RWPE2 (cell line): ENCODE measurements around the gene ADAT1.

Source experiments
- ATAC-seq: fragments of 200-7000 bp; cut with Tn5 transposase; 3 replicates; pipeline ENCODE4 v1.9.1; 2021; ENCODE audit warnings: low read depth
- DNase-seq: peaks from one replicate; pipeline ENCODE4 v3.0.0-alpha.2; 2020; ENCODE audit warnings: low spot score
- H3K27ac ChIP-seq: fragments of 450-650 bp; 2 replicates; pipeline ENCODE4 v1.5.1; 2017; ENCODE audit warnings: mild to moderate bottlenecking; ENCODE audit not compliant: poor library complexity, severe bottlenecking
- H3K27me3 ChIP-seq: fragments of 250-450 bp; sonication (Bioruptor Pico); 2 replicates; pipeline ENCODE4 v1.5.1; 2021; ENCODE audit warnings: mild to moderate bottlenecking, moderate library complexity; ENCODE audit not compliant: insufficient read depth, poor library complexity, severe bottlenecking
- H3K36me3 ChIP-seq: fragments of 250-450 bp; sonication (Bioruptor Pico); 2 replicates; pipeline ENCODE4 v1.5.1; 2020; ENCODE audit warnings: low read depth, mild to moderate bottlenecking, moderate library complexity
- H3K4me1 ChIP-seq: fragments of 250-450 bp; sonication (Bioruptor Pico); 2 replicates; pipeline ENCODE4 v1.5.1; 2021; ENCODE audit warnings: mild to moderate bottlenecking, moderate library complexity; ENCODE audit not compliant: insufficient read depth, poor library complexity, severe bottlenecking
- H3K4me3 ChIP-seq: fragments of 250-450 bp; sonication (Bioruptor Pico); 2 replicates; pipeline ENCODE4 v1.5.1; 2021; ENCODE audit warnings: mild to moderate bottlenecking, moderate library complexity; ENCODE audit not compliant: severe bottlenecking
- H3K9me3 ChIP-seq: fragments of 250-450 bp; sonication (Bioruptor Pico); 2 replicates; pipeline ENCODE4 v1.5.1; 2021; ENCODE audit warnings: mild to moderate bottlenecking, moderate library complexity; ENCODE audit not compliant: severe bottlenecking
- CTCF ChIP-seq: fragments of 450-650 bp; IDR thresholded peaks from one replicate; pipeline ENCODE4 v1.5.1; 2017; ENCODE audit warnings: mild to moderate bottlenecking, moderate library complexity; ENCODE audit not compliant: poor library complexity, severe bottlenecking

Gene ADAT1

GRCh38 chr16:75629132-75629531 lies 6.1 kb upstream of the ADAT1 start:
- no peaks in the 10 kb centered on the region for H3K9me3 ChIP-seq
- TF ChIP-seq CTCF, result no peak
- H3K4me3 ChIP-seq, result no peak overlapping the region
- DNase-seq (no peak), ATAC-seq (no peak)
- H3K27me3 ChIP-seq, result no peaks in the 10 kb centered on the region
- peaks cover 87% of the 10 kb centered on the region for H3K36me3 ChIP-seq
- H3K4me1 ChIP-seq, result no peaks in the 10 kb centered on the region
- H3K27ac ChIP-seq, result no peak overlapping the region

- no peaks in the 10 kb centered on the region for H3K9me3 ChIP-seq
- H3K4me1 ChIP-seq, result no peaks in the 10 kb centered on the region
- ATAC-seq (no peak), DNase-seq (no peak)
- no peak overlapping the region for H3K4me3 ChIP-seq
- H3K27ac ChIP-seq, result no peak overlapping the region
- no peak for TF ChIP-seq CTCF
- H3K27me3 ChIP-seq, result no peaks in the 10 kb centered on the region
- H3K36me3 ChIP-seq, result peaks cover 79% of the 10 kb centered on the region
Measured at GRCh38 chr16:75628351-75628750, 5.3 kb upstream of the ADAT1 start.

GRCh38 chr16:75627851-75628250 lies 4.8 kb upstream of the ADAT1 start:
- no peak for DNase-seq
- no peaks in the 10 kb centered on the region for H3K9me3 ChIP-seq

GRCh38 chr16:75626806-75627205 lies 3.7 kb upstream of the ADAT1 start:
- peaks cover 2% of the 10 kb centered on the region for H3K4me1 ChIP-seq
- TF ChIP-seq CTCF, result no peak
- no peak for DNase-seq

More at GRCh38 chr16:75627851-75628250, 4.8 kb upstream of the ADAT1 start:
- no peak for TF ChIP-seq CTCF
- ATAC-seq, result no peak
- Histone ChIP-seq H3K4me1 (no peaks in the 10 kb centered on the region), H3K27ac (no peak overlapping the region), H3K4me3 (no peak overlapping the region), H3K36me3 (peaks cover 74% of the 10 kb centered on the region), H3K27me3 (no peaks in the 10 kb centered on the region)

GRCh38 chr16:75624921-75625334 lies 1.8 kb upstream of the ADAT1 start:
- ATAC-seq (no peak), DNase-seq (no peak)
- H3K36me3 ChIP-seq, result peaks cover 62% of the 10 kb centered on the region
- TF ChIP-seq CTCF, result no peak
- H3K4me1 ChIP-seq, result peaks cover 12% of the 10 kb centered on the region
- no peaks in the 10 kb centered on the region for H3K27me3 ChIP-seq
- no peaks in the 10 kb centered on the region for H3K9me3 ChIP-seq
- no peak overlapping the region for H3K4me3 ChIP-seq
- H3K27ac ChIP-seq, result no peak overlapping the region

More at GRCh38 chr16:75626806-75627205, 3.7 kb upstream of the ADAT1 start:
- Histone ChIP-seq H3K27ac (no peak overlapping the region), H3K36me3 (peaks cover 64% of the 10 kb centered on the region), H3K27me3 (no peaks in the 10 kb centered on the region), H3K9me3 (no peaks in the 10 kb centered on the region), H3K4me3 (no peak overlapping the region)
- no peak for ATAC-seq
